Kidney epithelial cell (primary cell): ENCODE data around the gene CCDC85B. TPM values are rescaled to one million over a fixed set of nuclear protein-coding genes. Genes with fewer than 3 reads are reported as not detected.

Source experiments
- DNase-seq: peaks from one replicate; pipeline ENCODE4 v3.0.0-alpha.2; 2010; ENCODE audit warnings: low read depth
- H3K27me3 ChIP-seq: 2 replicates; pipeline ENCODE4 v1.6.0; 2011; ENCODE audit warnings: low read length; ENCODE audit not compliant: control insufficient read depth, insufficient read depth
- H3K36me3 ChIP-seq: 2 replicates; pipeline ENCODE4 v1.5.1; 2011; ENCODE audit warnings: low read length; ENCODE audit not compliant: control insufficient read depth, insufficient read depth
- H3K4me3 ChIP-seq: 2 replicates; pipeline ENCODE4 v1.5.1; 2011; ENCODE audit warnings: low read depth, mild to moderate bottlenecking, control low read depth, low read length
- total RNA-seq: library from RNA; depleted of rRNA; stranded (reverse); fragments of >200 nt; gene quantifications from 2 replicates; pipeline ENCODE4 v1.2.3, GENCODE V29; 2015
- TF ChIP-seq, protein P1 (sequence below): IDR thresholded peaks from 2 replicates; pipeline ENCODE4 v1.5.1; 2011; ENCODE audit warnings: mild to moderate bottlenecking, moderate library complexity, low read length, control low read depth, inconsistent platforms; ENCODE audit not compliant: insufficient read depth, poor library complexity, severe bottlenecking

Gene CCDC85B
- total RNA-seq, 1 donor from 2014 or later, result 48.9 TPM

DNA sequence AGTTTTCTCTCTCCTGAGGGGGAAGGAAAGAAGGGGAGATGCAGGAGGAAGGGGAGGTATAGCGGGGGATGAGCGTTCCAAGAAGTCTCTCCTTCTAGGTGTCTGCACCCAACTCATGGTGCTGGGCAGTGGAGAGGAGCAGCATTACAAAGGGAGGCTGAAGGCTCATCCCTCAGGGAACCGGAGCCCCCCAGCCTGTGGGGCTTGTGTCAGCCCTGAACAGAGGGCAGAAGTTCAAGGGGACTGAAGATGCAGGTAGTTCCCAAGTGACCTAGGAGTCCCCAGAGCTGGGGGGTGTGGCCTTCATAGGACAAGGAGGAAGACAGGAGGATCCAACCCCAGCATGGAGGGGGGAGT, 26.6 kb downstream of the CCDC85B start:
- Histone ChIP-seq H3K4me3 (no peak overlapping the region), H3K27me3 (no peaks in the 10 kb centered on the region), H3K36me3 (no peaks in the 10 kb centered on the region)
- no peak for DNase-seq
- TF ChIP-seq, protein P1, sequence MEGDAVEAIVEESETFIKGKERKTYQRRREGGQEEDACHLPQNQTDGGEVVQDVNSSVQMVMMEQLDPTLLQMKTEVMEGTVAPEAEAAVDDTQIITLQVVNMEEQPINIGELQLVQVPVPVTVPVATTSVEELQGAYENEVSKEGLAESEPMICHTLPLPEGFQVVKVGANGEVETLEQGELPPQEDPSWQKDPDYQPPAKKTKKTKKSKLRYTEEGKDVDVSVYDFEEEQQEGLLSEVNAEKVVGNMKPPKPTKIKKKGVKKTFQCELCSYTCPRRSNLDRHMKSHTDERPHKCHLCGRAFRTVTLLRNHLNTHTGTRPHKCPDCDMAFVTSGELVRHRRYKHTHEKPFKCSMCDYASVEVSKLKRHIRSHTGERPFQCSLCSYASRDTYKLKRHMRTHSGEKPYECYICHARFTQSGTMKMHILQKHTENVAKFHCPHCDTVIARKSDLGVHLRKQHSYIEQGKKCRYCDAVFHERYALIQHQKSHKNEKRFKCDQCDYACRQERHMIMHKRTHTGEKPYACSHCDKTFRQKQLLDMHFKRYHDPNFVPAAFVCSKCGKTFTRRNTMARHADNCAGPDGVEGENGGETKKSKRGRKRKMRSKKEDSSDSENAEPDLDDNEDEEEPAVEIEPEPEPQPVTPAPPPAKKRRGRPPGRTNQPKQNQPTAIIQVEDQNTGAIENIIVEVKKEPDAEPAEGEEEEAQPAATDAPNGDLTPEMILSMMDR, result no peak

DNA sequence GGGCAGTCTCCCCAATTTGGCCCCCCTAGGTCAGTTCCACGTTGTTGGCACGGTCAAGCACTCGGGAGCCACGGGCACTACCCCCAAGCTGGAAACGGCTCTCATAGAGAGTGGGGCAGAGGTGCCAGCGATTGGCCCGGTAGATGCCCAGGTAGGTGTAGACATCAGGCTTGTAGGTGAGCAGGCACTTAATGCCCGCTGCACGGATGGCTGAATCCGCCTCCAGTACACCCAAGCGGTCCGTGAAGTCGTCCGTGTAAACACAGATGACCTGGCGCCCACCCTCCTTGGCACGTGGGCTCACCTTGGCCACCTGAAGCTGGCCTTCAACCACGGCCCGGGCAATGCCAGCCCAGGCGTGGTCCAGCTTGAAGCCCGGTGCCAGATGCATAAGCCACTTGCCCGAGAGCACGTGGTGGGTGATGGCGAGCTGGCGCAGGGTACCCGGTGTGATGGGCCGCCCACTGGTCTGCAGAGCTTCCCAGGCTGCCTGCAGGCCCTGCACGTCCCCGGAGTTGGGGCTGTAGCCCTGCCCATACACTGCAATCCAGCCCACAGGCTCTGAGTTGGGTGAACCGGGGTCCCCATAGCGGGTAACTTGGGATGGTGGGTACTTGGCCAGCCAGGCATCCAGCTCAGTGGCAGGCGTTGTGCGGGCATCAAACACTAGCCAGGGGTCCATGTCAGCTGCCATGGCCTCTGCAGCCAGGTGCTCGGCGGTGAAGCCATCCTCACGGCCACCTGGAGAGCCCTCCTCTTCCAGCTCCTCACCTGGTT, 27.1 kb downstream of the CCDC85B start:
- no peaks in the 10 kb centered on the region for H3K27me3 ChIP-seq
- TF ChIP-seq, protein P1, result no peak
- no peak for DNase-seq
- no peaks in the 10 kb centered on the region for H3K36me3 ChIP-seq
- peak overlapping the region; percentile 79 for H3K4me3 ChIP-seq

DNA sequence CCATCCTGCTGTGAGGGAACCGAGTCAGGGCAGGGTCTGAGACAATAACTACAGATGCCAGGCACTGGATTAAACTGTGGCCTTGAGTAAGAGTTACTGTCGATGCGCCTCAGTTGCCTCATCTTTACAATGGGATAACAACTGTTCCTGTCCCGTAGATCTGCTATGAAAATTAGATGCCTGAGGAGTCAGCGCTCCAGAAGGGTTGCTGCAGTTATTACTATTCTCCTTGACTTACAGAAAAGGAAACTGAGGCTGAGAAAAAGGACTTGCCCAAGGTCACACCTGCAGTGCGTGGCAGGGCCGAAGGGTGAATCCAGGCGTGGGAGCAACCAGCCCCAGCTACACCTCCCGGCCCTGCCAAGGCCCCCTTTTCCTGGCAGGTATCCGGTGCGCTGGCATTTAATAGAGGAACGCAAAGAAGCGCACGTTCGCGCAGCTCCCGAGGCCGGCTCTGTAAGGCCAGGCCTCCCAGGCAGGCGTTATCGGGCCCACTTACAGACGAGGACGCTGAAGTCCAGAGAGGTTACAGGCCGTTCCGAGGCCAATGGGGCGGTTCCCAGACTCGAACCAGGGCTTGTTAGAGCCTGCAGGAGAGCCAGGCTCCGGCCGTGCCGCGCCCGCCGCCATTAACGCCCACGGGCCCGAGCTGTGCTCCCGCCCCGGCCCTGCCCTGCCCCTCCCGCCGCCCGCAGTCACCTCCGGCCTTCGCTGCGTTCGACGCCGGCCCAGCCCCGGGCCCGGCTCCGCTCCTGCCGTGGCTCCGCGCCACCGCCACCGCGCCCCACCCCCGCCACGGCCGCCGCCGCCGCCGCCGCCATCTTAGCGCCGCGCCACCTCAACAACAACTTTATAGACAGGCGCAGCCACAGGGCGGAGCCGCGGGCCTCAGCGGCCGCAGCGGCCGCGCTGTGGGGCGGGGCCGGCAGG, 28.0 kb downstream of the CCDC85B start, which contains the start of gene C11orf68:
Gene C11orf68 (minus strand): TSS at position 852 of the 930 bp plus-strand sequence. CDS start 31 bp downstream, at position 821.
- Histone ChIP-seq H3K4me3 (peak within 1 kb of the TSS; percentile 88), H3K36me3 (no peaks in the 10 kb centered on the region), H3K27me3 (no peaks in the 10 kb centered on the region)
- TF ChIP-seq, protein P1, result no peak
- no peak for DNase-seq

DNA sequence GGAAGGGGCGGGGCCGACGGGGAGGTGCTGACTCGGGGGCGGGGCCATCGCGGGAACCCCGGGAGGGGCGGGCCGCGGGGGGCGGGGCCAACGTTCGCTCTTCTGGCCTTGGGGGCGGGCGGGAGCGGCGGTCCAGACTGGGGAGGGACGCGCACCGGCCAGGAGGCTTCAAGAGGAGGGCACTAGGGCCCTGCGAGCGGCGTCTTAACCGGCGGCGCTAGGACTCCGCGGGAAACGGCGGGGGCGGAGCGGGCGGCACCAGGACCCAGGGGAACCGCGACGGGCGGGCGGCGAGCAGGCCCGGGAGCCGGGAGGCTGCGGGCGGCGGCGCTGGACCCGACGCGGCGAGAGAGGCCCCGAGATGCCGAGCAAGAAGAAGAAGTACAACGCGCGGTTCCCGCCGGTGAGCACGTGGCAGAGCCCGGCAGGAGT, 28.7 kb downstream of the CCDC85B start, which contains the start of gene DRAP1:
Gene DRAP1 (plus strand): TSS at position 286 of the 432 bp plus-strand sequence. CDS start 76 bp downstream, at position 362.
- Histone ChIP-seq H3K27me3 (no peaks in the 10 kb centered on the region), H3K4me3 (peak within 1 kb of the TSS; percentile 88), H3K36me3 (no peaks in the 10 kb centered on the region)
- TF ChIP-seq, protein P1, result no peak
- peak; percentile 84 for DNase-seq

DNA sequence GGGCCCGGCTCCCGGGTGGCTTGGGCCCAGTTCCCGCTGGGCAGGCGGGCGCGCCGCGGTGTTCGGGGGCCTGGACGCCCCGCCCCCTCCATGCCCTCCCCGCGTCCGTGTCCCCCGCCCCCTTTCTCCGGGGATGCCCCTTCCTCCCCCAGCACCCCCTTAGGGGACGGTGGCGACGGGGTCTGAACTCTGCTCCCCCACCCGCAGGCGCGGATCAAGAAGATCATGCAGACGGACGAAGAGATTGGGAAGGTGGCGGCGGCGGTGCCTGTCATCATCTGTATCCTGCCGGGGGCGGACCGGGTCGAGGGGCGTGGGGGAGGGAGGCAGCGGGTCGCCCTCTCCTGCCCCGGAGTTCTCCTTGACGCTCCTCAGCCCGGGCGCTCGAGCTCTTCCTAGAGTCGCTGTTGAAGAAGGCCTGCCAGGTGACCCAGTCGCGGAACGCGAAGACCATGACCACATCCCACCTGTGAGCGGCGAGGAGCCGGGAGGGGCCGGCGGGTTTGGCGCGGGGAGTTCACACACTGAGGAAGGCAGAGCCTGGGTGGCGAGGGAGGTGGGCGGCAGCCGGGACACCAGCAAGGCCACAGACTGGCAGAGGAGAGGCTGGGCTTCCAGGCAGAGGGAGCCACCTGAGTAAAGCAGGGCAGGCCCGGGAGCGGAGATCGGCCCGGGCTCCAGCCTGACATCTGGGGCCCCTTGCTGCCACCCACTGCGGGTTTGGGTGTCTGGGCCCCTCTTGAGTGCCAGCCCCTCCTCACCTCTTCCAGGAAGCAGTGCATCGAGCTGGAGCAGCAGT, 29.3 kb downstream of the CCDC85B start:
- TF ChIP-seq, protein P1, result no peak
- Histone ChIP-seq H3K4me3 (peak overlapping the region; percentile 88), H3K36me3 (no peaks in the 10 kb centered on the region), H3K27me3 (no peaks in the 10 kb centered on the region)
- no peak for DNase-seq
